ENCODE data around the gene GPRC5D.

GRCh38 chr12:12979731-12980259 is 27.8 kb upstream of the GPRC5D start:
- TF ChIP-seq EZH2 (IDR thresholded peaks at IDR 0.05; ENCODE audit: low read length) (no peak), CTCF (optimal IDR thresholded peaks at IDR 0.05 in 1 of 3, IDR thresholded peaks at IDR 0.05 in 1 of 3, conservative IDR thresholded peaks at IDR 0.05 in 1 of 3; ENCODE audit: extremely low read depth in 1 of 3, insufficient read depth in 2 of 3, low read length in 3 of 3) (no peak)
